HUES48 (cell line): Measurements from ENCODE around the gene SNRK.

ENCODE experiments used
- H3K27ac ChIP-seq: one replicate; pipeline ENCODE4 v1.7.0; 2013; ENCODE audit warnings: low read depth, low read length, inconsistent platforms
- H3K27me3 ChIP-seq: 2 replicates; pipeline ENCODE4 v1.6.1; 2013; ENCODE audit warnings: mild to moderate bottlenecking, low read length; ENCODE audit not compliant: control insufficient read depth, insufficient read depth
- H3K36me3 ChIP-seq: 2 replicates; pipeline ENCODE4 v1.6.1; 2013; ENCODE audit warnings: low read length; ENCODE audit not compliant: control insufficient read depth, insufficient read depth
- H3K4me1 ChIP-seq: 2 replicates; pipeline ENCODE4 v1.6.1; 2013; ENCODE audit warnings: mild to moderate bottlenecking, low read length; ENCODE audit not compliant: control insufficient read depth, insufficient read depth
- H3K4me3 ChIP-seq: 2 replicates; pipeline ENCODE4 v1.5.1; 2013; ENCODE audit warnings: mild to moderate bottlenecking, low read depth, low read length
- H3K9ac ChIP-seq: 2 replicates; pipeline ENCODE4 v1.6.1; 2013; ENCODE audit warnings: mild to moderate bottlenecking, low read depth, low read length, moderate library complexity
- H3K9me3 ChIP-seq: 2 replicates; pipeline ENCODE4 v1.6.1; 2013; ENCODE audit warnings: low read length; ENCODE audit not compliant: control insufficient read depth, insufficient read depth

Gene SNRK

GRCh38 chr3:43372007-43372740 is 85.8 kb downstream of the SNRK start:
- peak overlapping the region; percentile 52 for H3K27ac ChIP-seq
- no peaks in the 10 kb centered on the region for H3K27me3 ChIP-seq
- H3K9ac ChIP-seq = no peak overlapping the region
- no peaks in the 10 kb centered on the region for H3K9me3 ChIP-seq
- no peaks in the 10 kb centered on the region for H3K36me3 ChIP-seq
- peaks cover 26% of the 10 kb centered on the region for H3K4me1 ChIP-seq
- H3K4me3 ChIP-seq = no peak overlapping the region

GRCh38 chr3:43372809-43373559 is 86.6 kb downstream of the SNRK start:
- Histone ChIP-seq H3K4me1 (peaks cover 26% of the 10 kb centered on the region), H3K36me3 (no peaks in the 10 kb centered on the region), H3K4me3 (no peak overlapping the region), H3K9ac (no peak overlapping the region), H3K9me3 (no peaks in the 10 kb centered on the region), H3K27me3 (no peaks in the 10 kb centered on the region), H3K27ac (peak overlapping the region; percentile 71)

GRCh38 chr3:43373560-43373928 is 87.2 kb downstream of the SNRK start:
- Histone ChIP-seq H3K36me3 (no peaks in the 10 kb centered on the region), H3K4me3 (no peak overlapping the region), H3K27me3 (no peaks in the 10 kb centered on the region), H3K27ac (peak overlapping the region; percentile 71), H3K4me1 (peaks cover 29% of the 10 kb centered on the region), H3K9me3 (no peaks in the 10 kb centered on the region), H3K9ac (no peak overlapping the region)

GRCh38 chr3:43378066-43378935 is 92.0 kb downstream of the SNRK start:
- Histone ChIP-seq H3K9ac (no peak overlapping the region), H3K4me3 (no peak overlapping the region), H3K9me3 (no peaks in the 10 kb centered on the region), H3K4me1 (peaks cover 14% of the 10 kb centered on the region), H3K27me3 (no peaks in the 10 kb centered on the region), H3K36me3 (no peaks in the 10 kb centered on the region), H3K27ac (no peak overlapping the region)

- no peaks in the 10 kb centered on the region; the same call in 1 of the 2 replicates for H3K9me3 ChIP-seq
- 0 out of 2 replicates have a peak, but pooled peaks cover 4% of the 10 kb centered on the region for H3K4me1 ChIP-seq
- no peaks in the 10 kb centered on the region for H3K36me3 ChIP-seq
- H3K4me3 ChIP-seq = no peak overlapping the region
- no peaks in the 10 kb centered on the region for H3K27me3 ChIP-seq
- H3K9ac ChIP-seq = no peak overlapping the region
- H3K27ac ChIP-seq = no peak overlapping the region
Observed at GRCh38 chr3:43379343-43379742, 93.0 kb downstream of the SNRK start.

GRCh38 chr3:43388175-43388574 is 101.8 kb downstream of the SNRK start:
- H3K27ac ChIP-seq = no peak overlapping the region
- peaks cover 6% of the 10 kb centered on the region; the same call in 1 of the 2 replicates for H3K9me3 ChIP-seq
- peaks cover 11% of the 10 kb centered on the region for H3K4me1 ChIP-seq
- H3K27me3 ChIP-seq = no peaks in the 10 kb centered on the region
- H3K9ac ChIP-seq = no peak overlapping the region
- H3K4me3 ChIP-seq = no peak overlapping the region
- H3K36me3 ChIP-seq = no peaks in the 10 kb centered on the region

- no peak overlapping the region for H3K4me3 ChIP-seq
- H3K27me3 ChIP-seq = no peaks in the 10 kb centered on the region
- peaks cover 11% of the 10 kb centered on the region for H3K4me1 ChIP-seq
- H3K27ac ChIP-seq = no peak overlapping the region
- no peaks in the 10 kb centered on the region for H3K36me3 ChIP-seq
- H3K9me3 ChIP-seq = peaks cover 6% of the 10 kb centered on the region; the same call in 1 of the 2 replicates
- H3K9ac ChIP-seq = no peak overlapping the region
Observed at GRCh38 chr3:43388915-43389314, 102.6 kb downstream of the SNRK start.

GRCh38 chr3:43389388-43390254 is 103.3 kb downstream of the SNRK start:
- H3K9me3 ChIP-seq = peaks cover 6% of the 10 kb centered on the region; the same call in 1 of the 2 replicates
- no peak overlapping the region for H3K9ac ChIP-seq
- peaks cover 11% of the 10 kb centered on the region for H3K4me1 ChIP-seq
- no peaks in the 10 kb centered on the region for H3K36me3 ChIP-seq
- no peak overlapping the region for H3K27ac ChIP-seq
- H3K4me3 ChIP-seq = no peak overlapping the region
- H3K27me3 ChIP-seq = no peaks in the 10 kb centered on the region

GRCh38 chr3:43390255-43390588 is 103.9 kb downstream of the SNRK start:
- H3K27me3 ChIP-seq = no peaks in the 10 kb centered on the region
- no peak overlapping the region for H3K9ac ChIP-seq
- H3K4me3 ChIP-seq = no peak overlapping the region
- peaks cover 2% of the 10 kb centered on the region; the same call in 1 of the 2 replicates for H3K9me3 ChIP-seq
- H3K27ac ChIP-seq = no peak overlapping the region
- H3K4me1 ChIP-seq = peaks cover 11% of the 10 kb centered on the region
- H3K36me3 ChIP-seq = no peaks in the 10 kb centered on the region

- H3K36me3 ChIP-seq = no peaks in the 10 kb centered on the region
- no peak overlapping the region for H3K4me3 ChIP-seq
- H3K4me1 ChIP-seq = peaks cover 3% of the 10 kb centered on the region
- H3K9ac ChIP-seq = no peak overlapping the region
- H3K27me3 ChIP-seq = no peaks in the 10 kb centered on the region
- H3K27ac ChIP-seq = no peak overlapping the region
- no peaks in the 10 kb centered on the region for H3K9me3 ChIP-seq
Observed at GRCh38 chr3:43391621-43392020, 105.3 kb downstream of the SNRK start.
